ENCODE data around the gene MXRA8. TPM values are rescaled to one million over a fixed set of nuclear protein-coding genes. Genes with fewer than 3 reads are reported as not detected.

The MXRA8 gene
- total and polyA plus RNA-seq, 9 of the 15 experiments (the other 6 are each of a cell fraction or from before 2014, with no cell fraction given): 0.66 to 11.3 (median 6.3) TPM

- TF ChIP-seq, protein P1, sequence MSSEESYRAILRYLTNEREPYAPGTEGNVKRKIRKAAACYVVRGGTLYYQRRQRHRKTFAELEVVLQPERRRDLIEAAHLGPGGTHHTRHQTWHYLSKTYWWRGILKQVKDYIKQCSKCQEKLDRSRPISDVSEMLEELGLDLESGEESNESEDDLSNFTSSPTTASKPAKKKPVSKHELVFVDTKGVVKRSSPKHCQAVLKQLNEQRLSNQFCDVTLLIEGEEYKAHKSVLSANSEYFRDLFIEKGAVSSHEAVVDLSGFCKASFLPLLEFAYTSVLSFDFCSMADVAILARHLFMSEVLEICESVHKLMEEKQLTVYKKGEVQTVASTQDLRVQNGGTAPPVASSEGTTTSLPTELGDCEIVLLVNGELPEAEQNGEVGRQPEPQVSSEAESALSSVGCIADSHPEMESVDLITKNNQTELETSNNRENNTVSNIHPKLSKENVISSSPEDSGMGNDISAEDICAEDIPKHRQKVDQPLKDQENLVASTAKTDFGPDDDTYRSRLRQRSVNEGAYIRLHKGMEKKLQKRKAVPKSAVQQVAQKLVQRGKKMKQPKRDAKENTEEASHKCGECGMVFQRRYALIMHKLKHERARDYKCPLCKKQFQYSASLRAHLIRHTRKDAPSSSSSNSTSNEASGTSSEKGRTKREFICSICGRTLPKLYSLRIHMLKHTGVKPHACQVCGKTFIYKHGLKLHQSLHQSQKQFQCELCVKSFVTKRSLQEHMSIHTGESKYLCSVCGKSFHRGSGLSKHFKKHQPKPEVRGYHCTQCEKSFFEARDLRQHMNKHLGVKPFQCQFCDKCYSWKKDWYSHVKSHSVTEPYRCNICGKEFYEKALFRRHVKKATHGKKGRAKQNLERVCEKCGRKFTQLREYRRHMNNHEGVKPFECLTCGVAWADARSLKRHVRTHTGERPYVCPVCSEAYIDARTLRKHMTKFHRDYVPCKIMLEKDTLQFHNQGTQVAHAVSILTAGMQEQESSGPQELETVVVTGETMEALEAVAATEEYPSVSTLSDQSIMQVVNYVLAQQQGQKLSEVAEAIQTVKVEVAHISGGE (CRISPR knock-in tag; IDR thresholded peaks at IDR 0.05): no peak
- 0 out of 2 replicates have a peak, but pooled peaks have one; percentile 58 for TF ChIP-seq KLF13 (tag; IDR thresholded peaks at IDR 0.05; ENCODE audit: borderline replicate concordance, low read depth)
- peak; percentile 45; the same call in 1 of the 2 replicates for TF ChIP-seq NR2C1 (IDR thresholded peaks at IDR 0.05)
- no peak for TF ChIP-seq NR2C1 (tag; IDR thresholded peaks at IDR 0.05)
- TF ChIP-seq ZNF165 (CRISPR knock-in tag; IDR thresholded peaks at IDR 0.05; ENCODE audit: borderline replicate concordance): no peak
- TF ChIP-seq ZNF764 (CRISPR knock-in tag; IDR thresholded peaks at IDR 0.05; ENCODE audit: low read depth): no peak
- TF ChIP-seq ZHX1 (conservative IDR thresholded peaks at IDR 0.05; ENCODE audit: low read length): no peak
- TF ChIP-seq KDM1A (IDR thresholded peaks at IDR 0.05): peak; percentile 46 to 52; a peak in 1 of 4 replicates
- no peak for TF ChIP-seq HDAC3 (IDR thresholded peaks at IDR 0.05; ENCODE audit: borderline replicate concordance, partially characterized antibody)
- peak; percentile 54 for TF ChIP-seq VEZF1 (CRISPR knock-in tag; IDR thresholded peaks at IDR 0.05)
- peak; percentile 73; the same call in 1 of the 2 replicates for TF ChIP-seq GABPA (tag; conservative IDR thresholded peaks at IDR 0.05; ENCODE audit: low read depth)
- TF ChIP-seq TBL1XR1 (IDR thresholded peaks at IDR 0.05; ENCODE audit: low read length in 2 of 2): no peak
- no peak for TF ChIP-seq ETS2 (tag; IDR thresholded peaks at IDR 0.05; ENCODE audit: borderline replicate concordance, poor library complexity, severe bottlenecking)
- TF ChIP-seq KDM5B (IDR thresholded peaks at IDR 0.05; ENCODE audit: insufficient replicate concordance, low read depth, low read length): no peak
- TF ChIP-seq CHD1 (IDR thresholded peaks at IDR 0.05; ENCODE audit: low read length): peak; percentile 72
- 0 out of 2 replicates have a peak, but pooled peaks have one; percentile 33 for TF ChIP-seq MIER1 (IDR thresholded peaks at IDR 0.05; ENCODE audit: low read depth)
Measured at GRCh38 chr1:1407636-1408318, 49.4 kb upstream of the MXRA8 start (continued).
